Measurements from ENCODE around the gene OR51T1. TPM values are rescaled to one million over a fixed set of nuclear protein-coding genes. Genes with fewer than 3 reads are reported as not detected.

OR51T1 gene
- total RNA-seq, 2 experiments from 2014 or later = not detected

DNA sequence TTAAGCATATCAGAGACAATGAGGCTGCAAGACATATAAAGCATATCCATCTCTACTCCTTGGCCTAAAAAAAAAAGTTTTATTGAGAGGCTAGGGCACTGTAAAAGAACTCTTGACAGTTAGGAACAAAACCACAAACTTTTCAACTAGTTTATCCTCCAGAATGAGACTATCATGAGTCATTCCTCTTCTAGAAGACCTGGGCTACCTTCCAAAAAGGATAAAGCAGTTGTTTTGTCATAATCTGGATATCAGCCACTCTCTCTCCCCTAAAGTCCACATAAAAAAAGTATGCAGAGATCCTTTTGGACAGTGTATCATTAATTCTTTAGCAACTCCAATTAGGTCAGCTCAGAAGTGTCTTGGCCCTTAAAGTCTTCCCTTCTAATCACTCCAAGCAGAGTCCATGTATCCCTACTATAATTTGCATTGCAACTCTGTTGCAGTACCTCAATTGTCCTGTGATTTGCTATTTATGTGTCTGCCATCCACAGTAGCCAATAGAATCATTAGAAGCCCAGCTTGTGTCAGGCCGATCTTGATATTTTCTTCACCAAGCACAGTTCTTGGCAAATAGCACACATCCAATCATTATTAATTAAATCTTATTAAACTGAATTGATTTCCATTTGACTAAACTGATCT lies 10.4 kb downstream of the OR51T1 start:
- no peak overlapping the region for H3K4me3 Mint-ChIP-seq
- no peaks in the 10 kb centered on the region for H3K36me3 Mint-ChIP-seq
- no peaks in the 10 kb centered on the region for H3K4me1 Mint-ChIP-seq
- no peak overlapping the region for H3K27ac Mint-ChIP-seq
- H3K27me3 Mint-ChIP-seq = peaks cover 6% of the 10 kb centered on the region
- no peaks in the 10 kb centered on the region for H3K9me3 Mint-ChIP-seq
- no peak for DNase-seq

DNA sequence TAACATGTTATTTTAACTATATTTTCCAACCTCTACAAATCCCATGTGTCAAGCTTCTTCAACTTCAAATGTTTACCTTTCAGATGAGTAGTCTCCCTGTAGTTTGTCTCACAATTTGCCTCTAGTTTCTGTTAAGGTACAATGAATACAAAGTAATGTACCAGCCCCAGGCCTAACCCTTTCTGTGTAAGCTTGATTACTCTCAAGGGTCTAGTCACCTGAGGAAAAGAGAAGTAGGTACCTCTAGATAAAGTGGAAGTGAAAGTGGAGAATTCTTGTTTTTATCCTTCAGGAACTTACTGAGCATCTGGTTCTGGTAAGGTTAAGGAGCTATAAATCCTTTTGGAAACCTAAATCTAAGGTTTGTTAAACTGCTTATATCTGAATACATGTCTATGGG lies 21.8 kb downstream of the OR51T1 start, which contains the start of gene OR51A7:
Gene OR51A7, plus strand, starts transcription at position 300 of the 400 bp plus-strand sequence. CDS start 3,587 bp downstream, outside the sequence.
- Mint-ChIP-seq H3K4me3 (no peak within 1 kb of the TSS), H3K27ac (no peak within 1 kb of the TSS)
- no peak for DNase-seq

DNA sequence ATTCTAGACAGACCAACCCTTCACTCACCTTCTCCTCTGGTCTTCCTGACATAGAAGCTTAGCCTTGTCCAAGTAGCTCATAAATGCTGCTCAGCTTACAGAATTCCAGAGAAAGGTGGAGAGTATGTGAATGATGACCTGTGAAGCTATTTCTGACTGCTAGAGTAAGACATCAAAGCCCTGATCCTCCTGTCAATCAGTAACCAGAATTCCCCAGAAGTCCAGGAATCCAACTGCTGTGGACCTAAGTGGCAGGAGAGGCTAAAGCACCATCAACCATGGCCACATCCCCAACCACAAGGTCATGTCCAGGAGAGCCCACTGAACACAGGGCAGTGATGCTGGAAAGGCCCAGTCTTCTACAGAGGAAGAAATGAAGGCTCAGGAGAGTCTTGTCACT lies 34.9 kb downstream of the OR51T1 start:
- DNase-seq = no peak
- no peaks in the 10 kb centered on the region for H3K4me1 Mint-ChIP-seq
- H3K27ac Mint-ChIP-seq = no peak overlapping the region
- H3K4me3 Mint-ChIP-seq = no peak overlapping the region
- H3K9me3 Mint-ChIP-seq = no peaks in the 10 kb centered on the region
- no peaks in the 10 kb centered on the region for H3K36me3 Mint-ChIP-seq
- peaks cover 5% of the 10 kb centered on the region for H3K27me3 Mint-ChIP-seq

More for the DNA sequence above, 21.8 kb downstream of the OR51T1 start, which contains the start of gene OR51A7:
- Mint-ChIP-seq H3K9me3 (no peaks in the 10 kb centered on the region), H3K27me3 (no peaks in the 10 kb centered on the region), H3K36me3 (no peaks in the 10 kb centered on the region), H3K4me1 (no peaks in the 10 kb centered on the region)

DNA sequence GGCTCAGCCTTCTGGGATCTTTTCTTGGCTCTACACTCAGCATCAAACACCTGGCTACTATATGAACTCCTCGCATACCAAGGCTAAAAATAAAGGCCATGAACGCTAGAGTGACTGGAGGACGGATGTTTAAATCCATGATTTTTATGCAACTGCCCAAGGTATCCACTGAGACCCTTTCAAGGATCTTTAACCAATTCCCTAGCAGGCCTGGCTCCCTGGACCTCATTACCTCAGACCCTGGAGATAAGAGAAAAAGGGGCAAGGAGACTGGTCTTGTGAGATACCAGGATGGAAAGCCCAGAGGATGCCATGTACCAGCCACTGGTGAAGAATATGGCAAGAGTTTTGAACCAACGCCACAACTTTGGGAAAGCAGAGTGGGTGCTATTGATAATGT lies 37.5 kb downstream of the OR51T1 start, which contains the start of gene OR51G2:
Gene OR51G2, minus strand, starts transcription at position 101 of the 400 bp plus-strand sequence. CDS start 3,687 bp downstream, outside the sequence.
- DNase-seq = no peak
- Mint-ChIP-seq H3K36me3 (no peaks in the 10 kb centered on the region), H3K4me1 (no peaks in the 10 kb centered on the region), H3K27ac (no peak within 1 kb of the TSS), H3K9me3 (no peaks in the 10 kb centered on the region), H3K4me3 (no peak within 1 kb of the TSS), H3K27me3 (peaks cover 5% of the 10 kb centered on the region)

DNA sequence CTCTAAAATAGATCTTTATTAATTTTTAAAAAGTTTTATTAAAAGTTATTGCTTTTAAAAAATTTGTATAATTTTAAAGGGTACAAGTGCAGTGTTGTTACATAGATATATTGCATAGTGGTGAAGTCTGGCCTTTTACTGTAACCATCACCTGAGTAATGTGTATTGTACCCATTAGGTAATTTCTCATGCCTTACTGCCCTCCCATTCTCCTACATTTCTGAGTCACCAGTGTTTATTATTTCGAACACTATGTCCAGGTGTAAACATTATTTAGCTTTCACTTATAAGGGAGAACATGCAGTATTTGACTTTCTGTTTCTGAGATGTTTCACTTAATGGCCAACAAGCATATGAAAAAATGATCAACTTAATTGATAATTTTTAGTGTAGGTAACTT lies 40.1 kb downstream of the OR51T1 start:
- Mint-ChIP-seq H3K4me1 (no peaks in the 10 kb centered on the region), H3K27me3 (peaks cover 5% of the 10 kb centered on the region), H3K4me3 (no peak overlapping the region), H3K9me3 (no peaks in the 10 kb centered on the region), H3K27ac (no peak overlapping the region), H3K36me3 (no peaks in the 10 kb centered on the region)
- DNase-seq = no peak

DNA sequence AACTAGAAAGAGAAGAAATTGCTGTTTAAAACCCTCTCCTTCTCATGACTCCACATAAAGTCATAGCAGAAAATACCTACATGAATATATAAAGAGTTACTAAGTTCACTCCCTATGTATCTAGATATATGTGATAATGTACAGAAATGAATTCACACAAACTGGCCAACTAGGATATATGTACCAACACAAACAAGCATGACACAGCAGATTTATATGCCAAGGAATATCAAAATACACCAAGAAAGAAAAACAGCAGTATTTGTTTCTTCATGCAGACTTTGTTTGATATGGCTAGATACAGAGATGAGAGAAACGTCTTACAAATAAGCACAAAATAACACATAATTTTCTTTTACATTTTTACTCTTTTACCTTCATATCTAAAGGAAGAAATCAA lies 40.6 kb downstream of the OR51T1 start:
- H3K4me3 Mint-ChIP-seq = no peak overlapping the region
- no peak overlapping the region for H3K27ac Mint-ChIP-seq
- DNase-seq = no peak
- no peaks in the 10 kb centered on the region for H3K36me3 Mint-ChIP-seq
- H3K9me3 Mint-ChIP-seq = no peaks in the 10 kb centered on the region
- H3K4me1 Mint-ChIP-seq = no peaks in the 10 kb centered on the region
- H3K27me3 Mint-ChIP-seq = peaks cover 5% of the 10 kb centered on the region

DNA sequence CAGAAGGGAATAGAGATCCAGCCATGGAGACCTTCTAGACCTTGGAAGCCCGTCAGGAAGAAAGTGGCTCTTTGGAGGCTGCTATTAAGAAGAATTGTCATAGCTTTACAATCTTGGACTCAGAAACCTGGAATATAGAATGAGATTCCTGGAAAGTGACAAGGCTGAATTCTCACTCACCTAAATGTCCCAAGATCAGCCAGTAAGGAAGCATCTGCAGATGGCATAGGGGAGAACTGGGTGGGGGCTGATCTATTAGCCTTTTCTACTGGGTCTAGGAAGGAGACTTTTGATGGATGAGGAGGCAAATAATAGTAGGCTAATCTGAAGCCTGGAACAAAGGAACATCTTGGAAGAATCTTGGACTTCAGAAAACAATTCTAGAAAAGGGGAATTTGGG lies 42.5 kb downstream of the OR51T1 start, which contains the start of gene OR51G1:
Gene OR51G1, minus strand, starts transcription at position 101 of the 400 bp plus-strand sequence. Its CDS starts 0 bp downstream, at position 101.
- no peak within 1 kb of the TSS for H3K27ac Mint-ChIP-seq
- no peaks in the 10 kb centered on the region for H3K36me3 Mint-ChIP-seq
- peaks cover 5% of the 10 kb centered on the region for H3K27me3 Mint-ChIP-seq
- H3K4me3 Mint-ChIP-seq = no peak within 1 kb of the TSS
- no peaks in the 10 kb centered on the region for H3K4me1 Mint-ChIP-seq
- no peak for DNase-seq
- no peaks in the 10 kb centered on the region for H3K9me3 Mint-ChIP-seq

DNA sequence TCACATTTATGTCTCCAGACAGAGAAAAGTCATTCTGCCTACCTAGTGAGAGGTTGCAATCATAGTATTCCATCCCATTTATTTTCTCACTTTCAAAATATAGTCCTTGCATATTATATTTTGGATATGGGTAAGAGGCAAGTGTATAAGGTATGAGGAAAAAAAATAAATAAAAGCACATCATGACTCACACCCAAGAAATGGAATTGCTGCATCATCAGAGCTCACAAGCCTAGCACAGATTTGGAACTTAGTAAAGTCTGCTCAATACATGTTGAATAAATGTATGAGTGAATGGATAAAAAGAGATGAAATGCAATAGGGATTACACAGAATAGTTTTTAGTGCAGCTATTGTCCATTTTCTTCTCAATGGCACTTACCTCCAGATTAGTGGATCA lies 44.9 kb downstream of the OR51T1 start:
- Mint-ChIP-seq H3K27ac (no peak overlapping the region), H3K36me3 (no peaks in the 10 kb centered on the region), H3K4me1 (no peaks in the 10 kb centered on the region), H3K27me3 (peaks cover 5% of the 10 kb centered on the region), H3K4me3 (no peak overlapping the region), H3K9me3 (no peaks in the 10 kb centered on the region)
- no peak for DNase-seq

Other genes starting within 250 kb of the OR51T1 start
- not detected for gene OR51D1, start 244.4 kb upstream of the OR51T1 start, total RNA-seq
- gene OR51E1, start 237.9 kb upstream of the OR51T1 start, total RNA-seq = not detected
- not detected for gene OR51E2, start 184.0 kb upstream of the OR51T1 start, total RNA-seq
- gene MMP26, start 177.1 kb upstream of the OR51T1 start, total RNA-seq = not detected
- not detected for gene OR51F1, start 112.0 kb upstream of the OR51T1 start, total RNA-seq
- not detected for gene OR52R1, start 77.5 kb upstream of the OR51T1 start, total RNA-seq
- not detected for gene OR51F2, start 60.6 kb upstream of the OR51T1 start, total RNA-seq
- not detected for gene OR51S1, start 32.7 kb upstream of the OR51T1 start, total RNA-seq
- gene OR51A7, start 21.9 kb downstream of the OR51T1 start, total RNA-seq = not detected
- gene OR51G2, start 37.5 kb downstream of the OR51T1 start, total RNA-seq = not detected
- not detected for gene OR51G1, start 42.4 kb downstream of the OR51T1 start, total RNA-seq
- not detected for gene OR51A4, start 65.7 kb downstream of the OR51T1 start, total RNA-seq
- gene OR51A2, start 73.8 kb downstream of the OR51T1 start, total RNA-seq = not detected
- not detected for gene OR51L1, start 113.0 kb downstream of the OR51T1 start, total RNA-seq
- gene OR52J3, start 164.6 kb downstream of the OR51T1 start, total RNA-seq = not detected
- gene OR52E2, start 177.7 kb downstream of the OR51T1 start, total RNA-seq = not detected
- gene OR52E1, start 187.7 kb downstream of the OR51T1 start, total RNA-seq = not detected